ENCODE data around the gene SRSF4.

Gene SRSF4

GRCh38 chr1:29209173-29209572, 27.5 kb upstream of the SRSF4 start:
- POLR2A ChIA-PET = interaction anchor here (2.3 kb wide), 1 partner anchor 27 kb away, joined by 5 read pairs; the partner anchor contains the start of gene SRSF4
- TF ChIP-seq NFRKB (IDR thresholded peaks at IDR 0.05) (no peak), FOXK2 (IDR thresholded peaks at IDR 0.05) (no peak), FOXM1 (IDR thresholded peaks at IDR 0.05; ENCODE audit: borderline replicate concordance) (no peak), BHLHE40 (IDR thresholded peaks at IDR 0.05; ENCODE audit: borderline replicate concordance) (no peak), FOXA1 (IDR thresholded peaks at IDR 0.05) (no peak), SUZ12 (IDR thresholded peaks at IDR 0.05) (no peak), LEF1 (IDR thresholded peaks at IDR 0.05; ENCODE audit: borderline replicate concordance) (no peak), L3MBTL2 (conservative IDR thresholded peaks at IDR 0.05) (no peak), ARNT (IDR thresholded peaks at IDR 0.05) (no peak)
- no peak for DNase-seq (ENCODE audit: extremely low spot score)
- CTCF ChIA-PET = no interaction called here

- DNase-seq (ENCODE audit: extremely low spot score) = no peak
- CTCF ChIA-PET = no interaction called here
- POLR2A ChIA-PET = interaction anchor here (0.7 to 1.8 kb wide), 2 partner anchors 26 to 43 kb away, joined by 3 to 4 read pairs; partner anchors contain the start of gene SRSF4
- TF ChIP-seq SP1 (IDR thresholded peaks at IDR 0.05) = no peak
- no peak for TF ChIP-seq BHLHE40 (IDR thresholded peaks at IDR 0.05; ENCODE audit: borderline replicate concordance)
- TF ChIP-seq FOXM1 (IDR thresholded peaks at IDR 0.05; ENCODE audit: borderline replicate concordance) = no peak
- TF ChIP-seq HDGF (IDR thresholded peaks at IDR 0.05; ENCODE audit: borderline replicate concordance) = no peak
- TF ChIP-seq LEF1 (IDR thresholded peaks at IDR 0.05; ENCODE audit: borderline replicate concordance) = no peak
- no peak for TF ChIP-seq CTBP1 (IDR thresholded peaks at IDR 0.05; ENCODE audit: borderline replicate concordance)
- TF ChIP-seq ELF4 (IDR thresholded peaks at IDR 0.05) = no peak
- no peak for TF ChIP-seq PKNOX1 (IDR thresholded peaks at IDR 0.05)
- no peak for TF ChIP-seq TARDBP (IDR thresholded peaks at IDR 0.05)
- no peak for TF ChIP-seq NFRKB (IDR thresholded peaks at IDR 0.05)
- no peak for TF ChIP-seq L3MBTL2 (conservative IDR thresholded peaks at IDR 0.05)
- TF ChIP-seq ARNT (IDR thresholded peaks at IDR 0.05) = no peak
- TF ChIP-seq SUZ12 (IDR thresholded peaks at IDR 0.05) = no peak
- no peak for TF ChIP-seq FOXA1 (IDR thresholded peaks at IDR 0.05)
- no peak for TF ChIP-seq ZNF384 (IDR thresholded peaks at IDR 0.05)
- no peak for TF ChIP-seq FOXK2 (IDR thresholded peaks at IDR 0.05)
These were observed 26.7 kb upstream of the SRSF4 start for GRCh38 chr1:29208442-29208841.

GRCh38 chr1:29202584-29203340, 21.1 kb upstream of the SRSF4 start:
- CTCF ChIA-PET = interaction anchor here (0.6 to 1.9 kb wide), 8 partner anchors 9 to 325 kb away, joined by 3 to 10 read pairs (median 6); partner anchors contain the start of gene SRSF4
- DNase-seq (ENCODE audit: extremely low spot score) = peak; percentile 97
- POLR2A ChIA-PET = interaction anchor here (1.0 to 6.1 kb wide), 2 partner anchors 21 to 321 kb away, joined by 3 to 29 read pairs; partner anchors contain the start of gene SRSF4
- TF ChIP-seq TARDBP (IDR thresholded peaks at IDR 0.05) (no peak), FOXM1 (IDR thresholded peaks at IDR 0.05; ENCODE audit: borderline replicate concordance) (no peak), SP1 (IDR thresholded peaks at IDR 0.05) (no peak), FOXK2 (IDR thresholded peaks at IDR 0.05) (no peak), CTBP1 (IDR thresholded peaks at IDR 0.05; ENCODE audit: borderline replicate concordance) (no peak; the same call in 1 of the 2 replicates), HDGF (IDR thresholded peaks at IDR 0.05; ENCODE audit: borderline replicate concordance) (no peak), ELF4 (IDR thresholded peaks at IDR 0.05) (no peak), PKNOX1 (IDR thresholded peaks at IDR 0.05) (no peak), ZNF384 (IDR thresholded peaks at IDR 0.05) (no peak), LEF1 (IDR thresholded peaks at IDR 0.05; ENCODE audit: borderline replicate concordance) (no peak), BHLHE40 (IDR thresholded peaks at IDR 0.05; ENCODE audit: borderline replicate concordance) (no peak), ARNT (IDR thresholded peaks at IDR 0.05) (no peak), L3MBTL2 (conservative IDR thresholded peaks at IDR 0.05) (no peak), NFRKB (IDR thresholded peaks at IDR 0.05) (no peak), FOXA1 (IDR thresholded peaks at IDR 0.05) (no peak), SUZ12 (IDR thresholded peaks at IDR 0.05) (no peak)

- POLR2A ChIA-PET = interaction anchor here (1.0 to 6.1 kb wide), 2 partner anchors 21 to 320 kb away, joined by 3 to 29 read pairs; partner anchors contain the start of gene SRSF4
- DNase-seq (ENCODE audit: extremely low spot score) = no peak
These were observed 20.4 kb upstream of the SRSF4 start for GRCh38 chr1:29202053-29202452.

GRCh38 chr1:29201595-29202051, 19.9 kb upstream of the SRSF4 start:
- TF ChIP-seq CTBP1 (IDR thresholded peaks at IDR 0.05; ENCODE audit: borderline replicate concordance) (no peak), ARNT (IDR thresholded peaks at IDR 0.05) (no peak), L3MBTL2 (conservative IDR thresholded peaks at IDR 0.05) (no peak), SP1 (IDR thresholded peaks at IDR 0.05) (no peak), TARDBP (IDR thresholded peaks at IDR 0.05) (no peak), ZNF384 (IDR thresholded peaks at IDR 0.05) (no peak), PKNOX1 (IDR thresholded peaks at IDR 0.05) (no peak), ELF4 (IDR thresholded peaks at IDR 0.05) (no peak), FOXM1 (IDR thresholded peaks at IDR 0.05; ENCODE audit: borderline replicate concordance) (no peak)
- DNase-seq (ENCODE audit: extremely low spot score) = no peak
- ChIA-PET CTCF (interaction anchor here (1.5 to 1.9 kb wide), 3 partner anchors 8 to 324 kb away, joined by 3 to 10 read pairs (median 7); partner anchors contain the start of gene SRSF4), POLR2A (interaction anchor here (1.0 to 6.1 kb wide), 2 partner anchors 20 to 319 kb away, joined by 3 to 29 read pairs; partner anchors contain the start of gene SRSF4)

More at GRCh38 chr1:29202053-29202452, 20.4 kb upstream of the SRSF4 start:
- CTCF ChIA-PET = interaction anchor here (1.1 to 1.9 kb wide), 4 partner anchors 8 to 324 kb away, joined by 3 to 10 read pairs (median 6); partner anchors contain the start of gene SRSF4
- TF ChIP-seq NFRKB (IDR thresholded peaks at IDR 0.05) (no peak), FOXM1 (IDR thresholded peaks at IDR 0.05; ENCODE audit: borderline replicate concordance) (no peak), TARDBP (IDR thresholded peaks at IDR 0.05) (no peak)
